PC-9 (cell line): ENCODE results near the gene FOXF2. TPM values are rescaled to one million over a fixed set of nuclear protein-coding genes. Genes with fewer than 3 reads are reported as not detected.

Experiments used
- BruUV-seq: library from RNA; stranded (reverse); fragments of 400-500 nt; replicated peaks from 2 replicates; lab custom pipeline; 2021; lab: Mats Ljungman, UMichigan
- CTCF ChIA-PET: fragments of 300-600 bp; sonication (Branson Sonifier 250); formaldehyde crosslinking; loops from one replicate; lab custom pipeline; 2022; ENCODE audit warnings: antibody characterized with exemption; lab: Charles Lee
- POLR2A ChIA-PET: fragments of 300-600 bp; sonication (Branson Sonifier 250); formaldehyde crosslinking; loops from one replicate; lab custom pipeline; 2022; ENCODE audit warnings: antibody characterized with exemption; ENCODE audit not compliant: unreplicated experiment; lab: Charles Lee
- DNase-seq, 2 experiments: peaks; one replicate each; pipeline versions ENCODE4 v3.0.0 to v3.0.0-alpha.2; 2015 to 2022; ENCODE audit warnings: mixed read lengths in 1 of 2
- H2AFZ ChIP-seq: fragments of 200-600 bp; sonication (generic); 2 replicates; pipeline ENCODE4 v1.8.1; 2017; ENCODE audit warnings: antibody characterized with exemption
- H3F3A ChIP-seq: fragments of 200-600 bp; sonication (generic); 2 replicates; pipeline ENCODE4 v1.8.1; 2017; ENCODE audit warnings: antibody characterized with exemption, mild to moderate bottlenecking, low read depth; ENCODE audit not compliant: insufficient read depth
- H3K27ac ChIP-seq: fragments of 200-600 bp; sonication (generic); 2 replicates; pipeline ENCODE4 v1.6.1; 2016; ENCODE audit warnings: mixed run types
- H3K27me3 ChIP-seq: fragments of 200-600 bp; sonication (generic); 2 replicates; pipeline ENCODE4 v1.6.1; 2016; ENCODE audit warnings: low read depth, mixed run types; ENCODE audit not compliant: insufficient read depth
- H3K36me3 ChIP-seq: fragments of 200-600 bp; sonication (generic); 2 replicates; pipeline ENCODE4 v1.6.1; 2016; ENCODE audit warnings: low read depth, mixed run types
- H3K4me1 ChIP-seq: fragments of 200-600 bp; sonication (generic); replicated peaks from 2 replicates; pipeline ENCODE4 v1.6.1; 2016; ENCODE audit warnings: mixed run types; ENCODE audit not compliant: insufficient read depth
- H3K4me2 ChIP-seq: fragments of 200-600 bp; sonication (generic); 2 replicates; pipeline ENCODE4 v1.6.1; 2017; ENCODE audit warnings: mixed run types
- H3K4me3 ChIP-seq: fragments of 200-600 bp; sonication (generic); 2 replicates; pipeline ENCODE4 v1.6.1; 2016; ENCODE audit warnings: mixed run types
- H3K79me2 ChIP-seq: fragments of 200-600 bp; sonication (generic); 2 replicates; pipeline ENCODE4 v1.6.1; 2017; ENCODE audit warnings: low read depth, mixed run types
- H3K9me2 ChIP-seq: fragments of 200-600 bp; sonication (generic); 2 replicates; pipeline ENCODE4 v1.8.1; 2017; ENCODE audit warnings: mild to moderate bottlenecking; ENCODE audit not compliant: insufficient read depth
- H3K9me3 ChIP-seq: fragments of 200-600 bp; sonication (generic); 2 replicates; pipeline ENCODE4 v1.8.1; 2016; ENCODE audit warnings: low read depth; ENCODE audit not compliant: insufficient read depth
- H4K20me1 ChIP-seq: fragments of 200-600 bp; sonication (generic); 2 replicates; pipeline ENCODE4 v1.8.1; 2017; ENCODE audit not compliant: insufficient read depth
- CTCF ChIP-seq: fragments of 200-600 bp; sonication (generic); conservative IDR thresholded peaks from 2 replicates; pipeline ENCODE4 v1.6.1; 2017; ENCODE audit warnings: mixed run types, antibody characterized with exemption, mild to moderate bottlenecking, moderate library complexity
- EZH2 ChIP-seq: fragments of 200-600 bp; sonication (generic); IDR thresholded peaks from 2 replicates; pipeline ENCODE4 v1.8.0; 2017; ENCODE audit warnings: antibody characterized with exemption, low read depth
- intact Hi-C: fragments of 100-400 bp; cut with micrococcal nuclease; formaldehyde crosslinking; loops from one replicate; pipeline ENCODE4 v1.10.0; 2022; ENCODE audit not compliant: unreplicated experiment
- microRNA-seq: library from miRNA; unstranded; fragments of <30 nt; microRNA quantifications from one replicate; pipeline ENCODE4 v1.2.0, GENCODE V29; 2021; ENCODE audit warnings: borderline number of aligned reads, borderline replicate concordance
- total RNA-seq: library from RNA; stranded (reverse); gene quantifications from 2 replicates; pipeline ENCODE4 v1.2.3, GENCODE V29; 2021

FOXF2 gene
- total RNA-seq, 1 experiment from 2014 or later, result not detected

GRCh38 chr6:1442929-1443328 is 53.6 kb downstream of the FOXF2 start:
- POLR2A ChIA-PET, result no interaction called here

More at GRCh38 chr6:1442929-1443328, 53.6 kb downstream of the FOXF2 start:
- Histone ChIP-seq H3K36me3 (no peaks in the 10 kb centered on the region), H3K27me3 (no peaks in the 10 kb centered on the region), H2AFZ (no peak overlapping the region), H4K20me1 (no peaks in the 10 kb centered on the region), H3K4me2 (no peak overlapping the region), H3K9me2 (no peaks in the 10 kb centered on the region), H3K79me2 (no peaks in the 10 kb centered on the region), H3K4me1 (no peaks in the 10 kb centered on the region), H3F3A (no peaks in the 10 kb centered on the region), H3K27ac (no peak overlapping the region), H3K9me3 (no peaks in the 10 kb centered on the region), H3K4me3 (no peak overlapping the region)
- no peak for DNase-seq
- CTCF ChIA-PET, result no interaction called here
- intact Hi-C loops, result no loop called here
- TF ChIP-seq CTCF (no peak), EZH2 (no peak)
- BruUV-seq, result no TSS peak

Small RNAs within 50 kb of the gene (microRNA-seq; reads per million reads assigned to microRNA genes)
- gene MIR6720, result not detected

Other genes with a start within 250 kb of the FOXF2 start
- 55.8 and 57.0 TPM in 2 replicates for gene FOXQ1, start 77.5 kb upstream of the FOXF2 start, total RNA-seq
- gene FOXC1, start 220.3 kb downstream of the FOXF2 start, total RNA-seq, result 16.2 and 18.6 TPM in 2 replicates